OCI-LY3 (cell line): ENCODE results near the gene SLC25A31.

Source experiments
- H2AFZ ChIP-seq: fragments of 200-600, 300-600 bp; shearing (Covaris generic); 2 replicates; pipeline ENCODE4 v1.6.0; 2014; ENCODE audit warnings: antibody characterized with exemption, low read depth, low read length
- H3K27ac ChIP-seq: fragments of 200-600, 300-600 bp; sonication (generic); 2 replicates; pipeline ENCODE4 v1.5.1; 2014; ENCODE audit warnings: mild to moderate bottlenecking, low read length, moderate library complexity, mixed read lengths
- H3K27me3 ChIP-seq: fragments of 200-600, 300-600 bp; sonication (generic); 2 replicates; pipeline ENCODE4 v1.6.1; 2014; ENCODE audit warnings: low read depth, low read length, mixed read lengths
- H3K36me3 ChIP-seq: fragments of 200-600, 300-600 bp; sonication (generic); replicated peaks from 2 replicates; pipeline ENCODE3; 2014; ENCODE audit warnings: low read depth, low read length, mixed read lengths
- H3K4me1 ChIP-seq: fragments of 300-600, 200-600 bp; sonication (generic); 2 replicates; pipeline ENCODE4 v1.6.1; 2014; ENCODE audit warnings: low read length, mixed read lengths
- H3K4me2 ChIP-seq: fragments of 200-600, 300-600 bp; sonication (generic); 2 replicates; pipeline ENCODE4 v1.6.1; 2014; ENCODE audit warnings: low read length, mixed read lengths
- H3K4me3 ChIP-seq: fragments of 300-600, 200-600 bp; sonication (generic); 2 replicates; pipeline ENCODE4 v1.5.1; 2014; ENCODE audit warnings: antibody characterized with exemption, mild to moderate bottlenecking, low read length, moderate library complexity
- H3K79me2 ChIP-seq: fragments of 300-600, 200-600 bp; shearing (Covaris generic); 2 replicates; pipeline ENCODE4 v1.6.1; 2014; ENCODE audit warnings: mild to moderate bottlenecking, low read length, mixed read lengths
- H3K9ac ChIP-seq: fragments of 300-600, 200-600 bp; shearing (Covaris generic); 2 replicates; pipeline ENCODE4 v1.6.0; 2014; ENCODE audit warnings: mild to moderate bottlenecking, low read length, moderate library complexity
- H3K9me3 ChIP-seq: fragments of 200-600, 300-600 bp; shearing (Covaris generic); 2 replicates; pipeline ENCODE4 v1.6.1; 2014; ENCODE audit warnings: low read length, mixed read lengths; ENCODE audit not compliant: insufficient read depth
- H4K20me1 ChIP-seq: fragments of 200-600, 300-600 bp; sonication (generic); 2 replicates; pipeline ENCODE4 v1.6.1; 2016; ENCODE audit warnings: low read length, mixed read lengths; ENCODE audit not compliant: insufficient read depth
- EZH2phosphoT487 ChIP-seq: fragments of 200-600 bp; shearing (Covaris generic); IDR thresholded peaks from 2 replicates; pipeline ENCODE4 v1.6.1; 2018; ENCODE audit warnings: antibody characterized with exemption, mixed run types, low read depth
- TF ChIP-seq, protein P1 (sequence below): fragments of 200-600, 300-600 bp; sonication (generic); IDR thresholded peaks from 2 replicates; pipeline ENCODE4 v1.5.1; 2014; ENCODE audit warnings: antibody characterized with exemption, low read length, low read depth

SLC25A31 gene

DNA sequence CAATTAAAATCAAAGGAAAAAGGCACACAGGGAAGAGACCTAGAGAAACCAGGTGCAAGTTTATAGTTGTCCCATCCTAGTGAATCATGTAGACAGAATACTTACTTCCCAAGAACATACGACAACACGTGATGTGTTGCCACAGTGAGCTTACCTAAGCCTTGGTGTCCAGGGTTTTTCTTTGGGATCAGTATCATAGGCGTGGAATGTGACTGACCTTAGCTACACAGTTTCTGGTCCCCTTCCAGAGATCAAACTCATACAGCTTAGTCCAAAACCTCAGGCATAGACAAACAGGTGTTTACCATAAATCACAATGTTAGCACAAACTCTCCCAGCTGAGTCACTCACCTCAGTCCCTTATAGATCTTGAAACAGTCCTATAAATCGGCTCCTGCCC, 17.7 kb downstream of the SLC25A31 start:
- Histone ChIP-seq H3K9me3 (peaks cover 20% of the 10 kb centered on the region), H3K4me1 (no peaks in the 10 kb centered on the region), H3K4me2 (no peak overlapping the region), H3K27ac (no peak overlapping the region), H3K36me3 (peaks cover 4% of the 10 kb centered on the region), H3K27me3 (no peaks in the 10 kb centered on the region), H2AFZ (no peak overlapping the region), H3K79me2 (no peaks in the 10 kb centered on the region), H3K4me3 (no peak overlapping the region), H4K20me1 (no peaks in the 10 kb centered on the region), H3K9ac (no peak overlapping the region)
- no peak for TF ChIP-seq EZH2phosphoT487
- TF ChIP-seq, protein P1, sequence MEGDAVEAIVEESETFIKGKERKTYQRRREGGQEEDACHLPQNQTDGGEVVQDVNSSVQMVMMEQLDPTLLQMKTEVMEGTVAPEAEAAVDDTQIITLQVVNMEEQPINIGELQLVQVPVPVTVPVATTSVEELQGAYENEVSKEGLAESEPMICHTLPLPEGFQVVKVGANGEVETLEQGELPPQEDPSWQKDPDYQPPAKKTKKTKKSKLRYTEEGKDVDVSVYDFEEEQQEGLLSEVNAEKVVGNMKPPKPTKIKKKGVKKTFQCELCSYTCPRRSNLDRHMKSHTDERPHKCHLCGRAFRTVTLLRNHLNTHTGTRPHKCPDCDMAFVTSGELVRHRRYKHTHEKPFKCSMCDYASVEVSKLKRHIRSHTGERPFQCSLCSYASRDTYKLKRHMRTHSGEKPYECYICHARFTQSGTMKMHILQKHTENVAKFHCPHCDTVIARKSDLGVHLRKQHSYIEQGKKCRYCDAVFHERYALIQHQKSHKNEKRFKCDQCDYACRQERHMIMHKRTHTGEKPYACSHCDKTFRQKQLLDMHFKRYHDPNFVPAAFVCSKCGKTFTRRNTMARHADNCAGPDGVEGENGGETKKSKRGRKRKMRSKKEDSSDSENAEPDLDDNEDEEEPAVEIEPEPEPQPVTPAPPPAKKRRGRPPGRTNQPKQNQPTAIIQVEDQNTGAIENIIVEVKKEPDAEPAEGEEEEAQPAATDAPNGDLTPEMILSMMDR: no peak

DNA sequence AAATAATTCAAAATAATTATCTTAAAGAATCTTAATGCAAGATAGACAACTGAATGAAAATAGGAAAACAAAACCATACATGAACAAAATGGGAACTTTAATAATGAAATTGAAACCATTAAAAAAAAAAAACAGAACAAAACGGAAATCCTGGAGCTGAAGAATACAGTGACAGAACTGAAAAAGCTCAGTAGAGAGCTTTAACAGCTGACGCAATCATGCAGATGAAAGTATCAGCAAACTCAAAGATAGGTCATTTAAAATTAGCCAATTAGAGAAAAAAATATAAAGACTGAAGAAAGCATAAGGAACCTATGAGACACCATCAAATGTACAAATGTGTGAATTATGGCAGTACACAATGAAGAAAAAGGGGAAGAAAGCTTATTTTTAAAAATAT, 18.8 kb downstream of the SLC25A31 start:
- Histone ChIP-seq H3K36me3 (peaks cover 4% of the 10 kb centered on the region), H3K4me2 (no peak overlapping the region)

DNA sequence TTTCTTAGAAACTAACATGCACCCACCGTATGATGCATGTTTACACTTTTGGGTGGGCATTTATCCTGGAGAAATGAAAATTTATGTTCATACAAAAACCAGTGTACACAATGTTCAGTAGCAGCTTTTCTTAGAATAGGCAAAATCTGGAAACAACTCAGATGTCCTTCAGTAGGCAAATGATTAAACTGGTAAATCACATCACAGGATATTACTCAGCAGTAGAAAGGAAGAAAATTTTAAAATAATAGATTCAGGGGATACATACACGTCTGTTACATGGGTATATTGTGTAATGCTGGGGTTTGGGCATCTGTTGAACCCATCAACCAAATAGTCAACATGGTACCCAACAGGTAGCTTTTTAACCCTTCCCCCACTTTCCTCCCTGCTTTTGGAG, 26.7 kb downstream of the SLC25A31 start:
- TF ChIP-seq EZH2phosphoT487: no peak
- TF ChIP-seq, protein P1: no peak
- no peaks in the 10 kb centered on the region for H4K20me1 ChIP-seq

More for the DNA sequence above, 18.8 kb downstream of the SLC25A31 start:
- Histone ChIP-seq H2AFZ (no peak overlapping the region), H3K27me3 (no peaks in the 10 kb centered on the region), H4K20me1 (no peaks in the 10 kb centered on the region), H3K79me2 (no peaks in the 10 kb centered on the region), H3K9ac (no peak overlapping the region), H3K9me3 (peaks cover 20% of the 10 kb centered on the region), H3K4me1 (no peaks in the 10 kb centered on the region), H3K4me3 (no peak overlapping the region), H3K27ac (no peak overlapping the region)
- no peak for TF ChIP-seq EZH2phosphoT487
- TF ChIP-seq, protein P1: no peak

DNA sequence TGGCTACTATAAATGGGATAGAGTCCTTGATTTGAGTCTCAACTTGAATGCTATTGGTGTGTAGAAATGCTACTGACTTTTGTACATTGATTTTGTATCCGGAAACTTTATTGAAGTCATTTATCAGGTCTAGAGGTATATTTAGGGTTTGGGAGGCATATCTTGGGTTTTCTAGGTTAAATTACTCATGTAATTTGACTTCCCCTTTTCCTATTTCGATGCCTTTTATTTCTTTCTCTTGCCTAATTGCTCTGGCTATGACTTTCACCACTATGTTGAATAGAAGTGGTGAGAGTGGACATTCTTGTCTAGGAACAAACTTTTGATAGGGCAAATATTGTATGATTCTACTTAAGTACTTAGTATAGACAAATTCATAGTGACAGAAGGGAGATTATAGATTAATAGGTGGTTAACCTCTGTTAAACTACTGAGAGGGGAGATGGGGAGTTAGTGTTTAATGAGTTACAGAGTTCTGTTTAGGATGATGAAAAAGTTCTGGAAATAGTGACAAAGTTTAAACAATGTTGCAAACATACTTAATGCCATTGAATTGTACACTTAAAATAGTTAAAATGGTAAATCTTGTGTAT, 29.1 kb downstream of the SLC25A31 start:
- TF ChIP-seq, protein P1: no peak
- TF ChIP-seq EZH2phosphoT487: no peak
- Histone ChIP-seq H3K4me2 (no peak overlapping the region), H3K27me3 (no peaks in the 10 kb centered on the region), H3K9ac (no peak overlapping the region), H4K20me1 (no peaks in the 10 kb centered on the region), H3K9me3 (no peaks in the 10 kb centered on the region), H3K27ac (no peak overlapping the region), H3K4me3 (no peak overlapping the region), H2AFZ (no peak overlapping the region), H3K79me2 (no peaks in the 10 kb centered on the region), H3K36me3 (no peaks in the 10 kb centered on the region), H3K4me1 (no peaks in the 10 kb centered on the region; the same call in 1 of the 2 replicates)

More for the DNA sequence above, 26.7 kb downstream of the SLC25A31 start:
- Histone ChIP-seq H3K4me2 (no peak overlapping the region), H3K4me3 (no peak overlapping the region), H3K27ac (no peak overlapping the region), H3K9me3 (no peaks in the 10 kb centered on the region), H3K27me3 (no peaks in the 10 kb centered on the region), H3K36me3 (no peaks in the 10 kb centered on the region), H3K9ac (no peak overlapping the region), H3K4me1 (no peaks in the 10 kb centered on the region; the same call in 1 of the 2 replicates), H2AFZ (no peak overlapping the region), H3K79me2 (no peaks in the 10 kb centered on the region)
